Measurements from ENCODE around the gene CAPN15. TPM values are rescaled to one million over a fixed set of nuclear protein-coding genes. Genes with fewer than 3 reads are reported as not detected.

CAPN15 gene
- total RNA-seq, 1 experiment from 2014 or later = 60.4 TPM

GRCh38 chr16:555528-556473, 28.3 kb downstream of the CAPN15 start:
- Histone ChIP-seq H2AFZ (ENCODE audit: low read length) (no peak overlapping the region), H3F3A (ENCODE audit: low read length, unreplicated experiment) (no peaks in the 10 kb centered on the region), H3K4me2 (ENCODE audit: low read length) (no peak overlapping the region), H3K27me3 (ENCODE audit: low read length) (peaks cover 9% of the 10 kb centered on the region), H3K9me3 (ENCODE audit: low read length) (no peaks in the 10 kb centered on the region), H3K27ac (ENCODE audit: low read length) (no peak overlapping the region), H3K4me1 (ENCODE audit: insufficient read depth, low read length) (no peaks in the 10 kb centered on the region), H3K9me2 (replicated peaks; ENCODE audit: low read length) (no peaks in the 10 kb centered on the region), H3K4me3 (ENCODE audit: low read length) (no peak overlapping the region), H3K36me3 (ENCODE audit: low read depth, low read length) (no peaks in the 10 kb centered on the region), H4K20me1 (ENCODE audit: low read length) (no peaks in the 10 kb centered on the region), H3K9ac (ENCODE audit: low read length) (no peak overlapping the region), H3K79me2 (ENCODE audit: low read length) (no peaks in the 10 kb centered on the region)
- TF ChIP-seq EZH2 (IDR thresholded peaks at IDR 0.05; ENCODE audit: low read length, unreplicated experiment) = no peak
- TF ChIP-seq CTCF (conservative IDR thresholded peaks at IDR 0.05; ENCODE audit: low read depth, low read length) = no peak
- no peak for TF ChIP-seq EZH2phosphoT487 (IDR thresholded peaks at IDR 0.05; ENCODE audit: borderline replicate concordance, low read length)
- CTCF ChIA-PET = no interaction called here
- intact Hi-C loops (cut with micrococcal nuclease) = no loop called here
- POLR2A ChIA-PET (ENCODE audit: unreplicated experiment) = no interaction called here
- ATAC-seq (no peak), DNase-seq (no peak)
- no TSS peak for BruUV-seq (replicated peaks)

- no TSS peak for BruUV-seq (replicated peaks)
- Histone ChIP-seq H3K27ac (ENCODE audit: low read length) (no peak overlapping the region), H4K20me1 (ENCODE audit: low read length) (no peaks in the 10 kb centered on the region), H2AFZ (ENCODE audit: low read length) (no peak overlapping the region), H3K4me1 (ENCODE audit: insufficient read depth, low read length) (no peaks in the 10 kb centered on the region), H3K9ac (ENCODE audit: low read length) (no peak overlapping the region), H3K9me2 (replicated peaks; ENCODE audit: low read length) (no peaks in the 10 kb centered on the region), H3K4me2 (ENCODE audit: low read length) (no peak overlapping the region), H3F3A (ENCODE audit: low read length, unreplicated experiment) (no peaks in the 10 kb centered on the region), H3K36me3 (ENCODE audit: low read depth, low read length) (no peaks in the 10 kb centered on the region), H3K79me2 (ENCODE audit: low read length) (no peaks in the 10 kb centered on the region), H3K9me3 (ENCODE audit: low read length) (no peaks in the 10 kb centered on the region), H3K4me3 (ENCODE audit: low read length) (no peak overlapping the region), H3K27me3 (ENCODE audit: low read length) (peaks cover 13% of the 10 kb centered on the region)
- intact Hi-C loops (cut with micrococcal nuclease) = no loop called here
- CTCF ChIA-PET = no interaction called here
- no peak for DNase-seq
- TF ChIP-seq EZH2phosphoT487 (IDR thresholded peaks at IDR 0.05; ENCODE audit: borderline replicate concordance, low read length) = no peak
- no peak for TF ChIP-seq EZH2 (IDR thresholded peaks at IDR 0.05; ENCODE audit: low read length, unreplicated experiment)
- TF ChIP-seq CTCF (conservative IDR thresholded peaks at IDR 0.05; ENCODE audit: low read depth, low read length) = no peak
- POLR2A ChIA-PET (ENCODE audit: unreplicated experiment) = no interaction called here
- ATAC-seq = no peak
Measured at GRCh38 chr16:556474-557173, 29.1 kb downstream of the CAPN15 start.

Measured in PC-3 (cell line).